HepG2 (cell line): ENCODE measurements around the gene SPTBN4. TPM values are rescaled to one million over a fixed set of nuclear protein-coding genes. Genes with fewer than 3 reads are reported as not detected.

ENCODE experiments used
- FOXP1 ChIP-seq, 2 experiments: fragments of 450-650 bp in 1 of 2; IDR thresholded peaks; 2 replicates each; pipeline ENCODE4 v1.6.1; 2017 to 2018; ENCODE audit warnings: antibody characterized with exemption in 1 of 2
- HNF4A ChIP-seq: sonication (generic); formaldehyde crosslinking; IDR thresholded peaks from 2 replicates; pipeline ENCODE4 v1.4.0; 2020; ENCODE audit warnings: missing genetic modification reagents
- IRF2 ChIP-seq: IDR thresholded peaks from 2 replicates; pipeline ENCODE4 v1.6.1; 2018; ENCODE audit warnings: missing genetic modification reagents, missing compliant biosample characterization
- KDM5B ChIP-seq: sonication (generic); formaldehyde crosslinking; IDR thresholded peaks from 2 replicates; pipeline ENCODE4 v1.4.0; 2020; ENCODE audit warnings: missing genetic modification reagents, mild to moderate bottlenecking, borderline replicate concordance
- KDM6A ChIP-seq: IDR thresholded peaks from 2 replicates; pipeline ENCODE4 v1.6.1; 2016; ENCODE audit warnings: low read depth
- MED13 ChIP-seq: sonication (generic); formaldehyde crosslinking; IDR thresholded peaks from 2 replicates; pipeline ENCODE4 v1.5.0; 2020; ENCODE audit warnings: missing genetic modification reagents
- POLR2AphosphoS5 ChIP-seq: IDR thresholded peaks from 2 replicates; pipeline ENCODE4 v1.6.1; 2012; ENCODE audit warnings: low read depth, low read length
- SP4 ChIP-seq: sonication (generic); formaldehyde crosslinking; IDR thresholded peaks from 2 replicates; pipeline ENCODE4 v1.8.1; 2023; ENCODE audit warnings: mild to moderate bottlenecking, missing genetic modification reagents
- SP5 ChIP-seq: IDR thresholded peaks from 2 replicates; pipeline ENCODE4 v1.6.1; 2016; ENCODE audit warnings: low read depth, borderline replicate concordance
- THYN1 ChIP-seq: sonication (generic); formaldehyde crosslinking; IDR thresholded peaks from 2 replicates; pipeline ENCODE4 v1.8.1; 2023; ENCODE audit warnings: low read depth, mild to moderate bottlenecking, moderate library complexity, missing genetic modification reagents, borderline replicate concordance
- U2AF1 ChIP-seq: fragments of 200-400 bp; formaldehyde crosslinking; optimal IDR thresholded peaks from 2 replicates; pipeline ENCODE3; 2017; ENCODE audit warnings: mild to moderate bottlenecking, low read depth, low read length
- ZFP36L1 ChIP-seq: sonication (generic); formaldehyde crosslinking; IDR thresholded peaks from 2 replicates; pipeline ENCODE4 v1.8.0; 2022; ENCODE audit warnings: mild to moderate bottlenecking, missing genetic modification reagents, moderate library complexity
- ZNF451 ChIP-seq: sonication (generic); formaldehyde crosslinking; IDR thresholded peaks from 2 replicates; pipeline ENCODE4 v1.5.0; 2020; ENCODE audit warnings: mild to moderate bottlenecking, missing genetic modification reagents
- ZNF468 ChIP-seq: sonication (generic); formaldehyde crosslinking; IDR thresholded peaks from 2 replicates; pipeline ENCODE4 v1.8.0; 2022; ENCODE audit warnings: mild to moderate bottlenecking, moderate library complexity, missing genetic modification reagents
- ZNF552 ChIP-seq: sonication (generic); formaldehyde crosslinking; IDR thresholded peaks from 2 replicates; pipeline ENCODE4 v1.9.0; 2022; ENCODE audit warnings: missing genetic modification reagents, mild to moderate bottlenecking, borderline replicate concordance
- ZNF577 ChIP-seq: sonication (generic); formaldehyde crosslinking; IDR thresholded peaks from 2 replicates; pipeline ENCODE4 v1.4.0; 2020; ENCODE audit warnings: mild to moderate bottlenecking, low read depth, missing genetic modification reagents, borderline replicate concordance
- ZNF670 ChIP-seq: sonication (generic); formaldehyde crosslinking; IDR thresholded peaks from 2 replicates; pipeline ENCODE4 v1.8.0; 2022; ENCODE audit warnings: mild to moderate bottlenecking, missing genetic modification reagents, borderline replicate concordance
- ZNF850 ChIP-seq: sonication (generic); formaldehyde crosslinking; conservative IDR thresholded peaks from 2 replicates; pipeline ENCODE4 v1.9.0; 2021; ENCODE audit warnings: mild to moderate bottlenecking, missing genetic modification reagents
- ZSCAN12 ChIP-seq: sonication (generic); formaldehyde crosslinking; IDR thresholded peaks from 2 replicates; pipeline ENCODE4 v1.9.0; 2021; ENCODE audit warnings: mild to moderate bottlenecking, missing genetic modification reagents
- polyA plus RNA-seq, 8 experiments: library from polyadenylated mRNA; depleted of rRNA in 3 of 8; stranded (reverse) in 7 of 8; unstranded in 1 of 8; fragments of >200 nt; fragmentation: Illumina TruSeq in 4 of 8; extraction: Trizol in 4 of 8; gene quantifications; 2 replicates each; pipeline versions ENCODE4 v1.2.1 to v1.2.3, GENCODE V29; 2011 to 2016; ENCODE audit warnings: low read depth in 4 of 8, missing spikeins in 1 of 8, mixed read lengths in 1 of 8; ENCODE audit not compliant: insufficient read depth in 1 of 8
- total RNA-seq, 5 experiments: library from RNA; depleted of rRNA; stranded (reverse); fragments of >200 nt; fragmentation: Illumina TruSeq; extraction: Trizol; gene quantifications; 2 replicates each; pipeline ENCODE4 v1.2.3, GENCODE V29; 2016; ENCODE audit warnings: low read depth in 1 of 5
- TF ChIP-seq, protein P1 (sequence below): sonication (generic); formaldehyde crosslinking; IDR thresholded peaks from 2 replicates; pipeline ENCODE4 v1.4.0; 2020; ENCODE audit warnings: mild to moderate bottlenecking, missing genetic modification reagents, borderline replicate concordance
- TF ChIP-seq, protein P2 (sequence below): sonication (generic); formaldehyde crosslinking; IDR thresholded peaks from 2 replicates; pipeline ENCODE4 v1.8.0; 2022; ENCODE audit warnings: missing genetic modification reagents, mild to moderate bottlenecking, inconsistent platforms, borderline replicate concordance
- TF ChIP-seq, protein P3 (sequence below): sonication (generic); formaldehyde crosslinking; IDR thresholded peaks from 2 replicates; pipeline ENCODE4 v1.5.1; 2020; ENCODE audit warnings: missing genetic modification reagents, mild to moderate bottlenecking, borderline replicate concordance

Gene SPTBN4
- total and polyA plus RNA-seq, 2 of the 13 experiments (the other 11 are each of a cell fraction or from before 2014, with no cell fraction given): 0.11 TPM

DNA sequence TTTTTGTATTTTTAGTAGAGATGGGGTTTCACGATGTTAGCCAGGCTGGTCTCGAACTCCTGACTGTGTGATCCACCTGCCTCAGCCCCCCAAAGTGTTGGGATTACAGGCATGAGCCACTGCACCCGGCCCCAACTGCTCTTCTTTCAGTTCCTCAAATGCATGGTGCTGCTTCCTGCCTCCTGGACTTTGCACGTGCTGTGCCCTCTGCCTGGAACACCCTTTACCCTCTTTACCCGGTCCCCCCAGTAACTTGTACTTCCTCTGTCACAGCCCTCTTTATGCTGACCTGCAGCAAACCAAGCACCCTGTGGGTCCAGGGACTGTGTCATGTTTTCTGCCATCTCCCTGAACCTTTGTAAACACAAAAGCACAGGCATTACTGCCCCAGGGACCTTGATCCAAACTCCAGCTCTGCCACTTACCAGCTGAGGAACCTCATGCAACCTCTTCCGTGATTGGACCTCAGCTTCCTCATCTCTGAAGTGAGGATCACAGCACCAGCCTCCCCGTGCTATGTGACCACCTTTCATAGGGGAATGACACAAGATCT is 5.1 kb upstream of the SPTBN4 start (continued):
- TF ChIP-seq, protein P1, sequence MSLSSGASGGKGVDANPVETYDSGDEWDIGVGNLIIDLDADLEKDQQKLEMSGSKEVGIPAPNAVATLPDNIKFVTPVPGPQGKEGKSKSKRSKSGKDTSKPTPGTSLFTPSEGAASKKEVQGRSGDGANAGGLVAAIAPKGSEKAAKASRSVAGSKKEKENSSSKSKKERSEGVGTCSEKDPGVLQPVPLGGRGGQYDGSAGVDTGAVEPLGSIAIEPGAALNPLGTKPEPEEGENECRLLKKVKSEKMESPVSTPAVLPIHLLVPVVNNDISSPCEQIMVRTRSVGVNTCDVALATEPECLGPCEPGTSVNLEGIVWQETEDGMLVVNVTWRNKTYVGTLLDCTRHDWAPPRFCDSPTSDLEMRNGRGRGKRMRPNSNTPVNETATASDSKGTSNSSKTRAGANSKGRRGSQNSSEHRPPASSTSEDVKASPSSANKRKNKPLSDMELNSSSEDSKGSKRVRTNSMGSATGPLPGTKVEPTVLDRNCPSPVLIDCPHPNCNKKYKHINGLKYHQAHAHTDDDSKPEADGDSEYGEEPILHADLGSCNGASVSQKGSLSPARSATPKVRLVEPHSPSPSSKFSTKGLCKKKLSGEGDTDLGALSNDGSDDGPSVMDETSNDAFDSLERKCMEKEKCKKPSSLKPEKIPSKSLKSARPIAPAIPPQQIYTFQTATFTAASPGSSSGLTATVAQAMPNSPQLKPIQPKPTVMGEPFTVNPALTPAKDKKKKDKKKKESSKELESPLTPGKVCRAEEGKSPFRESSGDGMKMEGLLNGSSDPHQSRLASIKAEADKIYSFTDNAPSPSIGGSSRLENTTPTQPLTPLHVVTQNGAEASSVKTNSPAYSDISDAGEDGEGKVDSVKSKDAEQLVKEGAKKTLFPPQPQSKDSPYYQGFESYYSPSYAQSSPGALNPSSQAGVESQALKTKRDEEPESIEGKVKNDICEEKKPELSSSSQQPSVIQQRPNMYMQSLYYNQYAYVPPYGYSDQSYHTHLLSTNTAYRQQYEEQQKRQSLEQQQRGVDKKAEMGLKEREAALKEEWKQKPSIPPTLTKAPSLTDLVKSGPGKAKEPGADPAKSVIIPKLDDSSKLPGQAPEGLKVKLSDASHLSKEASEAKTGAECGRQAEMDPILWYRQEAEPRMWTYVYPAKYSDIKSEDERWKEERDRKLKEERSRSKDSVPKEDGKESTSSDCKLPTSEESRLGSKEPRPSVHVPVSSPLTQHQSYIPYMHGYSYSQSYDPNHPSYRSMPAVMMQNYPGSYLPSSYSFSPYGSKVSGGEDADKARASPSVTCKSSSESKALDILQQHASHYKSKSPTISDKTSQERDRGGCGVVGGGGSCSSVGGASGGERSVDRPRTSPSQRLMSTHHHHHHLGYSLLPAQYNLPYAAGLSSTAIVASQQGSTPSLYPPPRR (CRISPR knock-in tag): peak; percentile 28; the same call in 1 of the 2 replicates
- no peak; the same call in 1 of the 2 replicates for TF ChIP-seq SP5 (CRISPR knock-in tag)
- no peak for TF ChIP-seq ZNF552
- TF ChIP-seq KDM5B (CRISPR knock-in tag): peak; percentile 60; the same call in 1 of the 2 replicates
- 0 out of 2 replicates have a peak, but pooled peaks have one; percentile 10 for TF ChIP-seq IRF2 (CRISPR knock-in tag)
- no peak for TF ChIP-seq ZNF451 (CRISPR knock-in tag)
- TF ChIP-seq SP4 (CRISPR knock-in tag): peak; percentile 48; the same call in 1 of the 2 replicates
- TF ChIP-seq ZNF468 (CRISPR knock-in tag): no peak
- TF ChIP-seq U2AF1: no peak
- no peak for TF ChIP-seq MED13 (CRISPR knock-in tag)
- TF ChIP-seq, protein P2, sequence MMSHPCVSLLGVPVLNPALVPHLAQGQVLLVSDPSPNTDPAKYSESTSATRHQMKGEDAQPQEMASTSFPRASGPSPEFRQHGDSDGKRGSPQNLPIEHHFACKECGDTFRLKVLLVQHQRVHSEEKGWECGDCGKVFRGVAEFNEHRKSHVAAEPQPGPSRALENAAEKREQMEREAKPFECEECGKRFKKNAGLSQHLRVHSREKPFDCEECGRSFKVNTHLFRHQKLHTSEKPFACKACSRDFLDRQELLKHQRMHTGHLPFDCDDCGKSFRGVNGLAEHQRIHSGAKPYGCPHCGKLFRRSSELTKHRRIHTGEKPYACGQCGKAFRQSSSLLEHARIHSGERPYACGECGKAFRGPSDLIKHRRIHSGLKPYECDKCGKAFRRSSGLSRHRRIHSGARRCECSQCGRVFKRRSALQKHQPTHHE (CRISPR knock-in tag): no peak
- TF ChIP-seq, protein P3, sequence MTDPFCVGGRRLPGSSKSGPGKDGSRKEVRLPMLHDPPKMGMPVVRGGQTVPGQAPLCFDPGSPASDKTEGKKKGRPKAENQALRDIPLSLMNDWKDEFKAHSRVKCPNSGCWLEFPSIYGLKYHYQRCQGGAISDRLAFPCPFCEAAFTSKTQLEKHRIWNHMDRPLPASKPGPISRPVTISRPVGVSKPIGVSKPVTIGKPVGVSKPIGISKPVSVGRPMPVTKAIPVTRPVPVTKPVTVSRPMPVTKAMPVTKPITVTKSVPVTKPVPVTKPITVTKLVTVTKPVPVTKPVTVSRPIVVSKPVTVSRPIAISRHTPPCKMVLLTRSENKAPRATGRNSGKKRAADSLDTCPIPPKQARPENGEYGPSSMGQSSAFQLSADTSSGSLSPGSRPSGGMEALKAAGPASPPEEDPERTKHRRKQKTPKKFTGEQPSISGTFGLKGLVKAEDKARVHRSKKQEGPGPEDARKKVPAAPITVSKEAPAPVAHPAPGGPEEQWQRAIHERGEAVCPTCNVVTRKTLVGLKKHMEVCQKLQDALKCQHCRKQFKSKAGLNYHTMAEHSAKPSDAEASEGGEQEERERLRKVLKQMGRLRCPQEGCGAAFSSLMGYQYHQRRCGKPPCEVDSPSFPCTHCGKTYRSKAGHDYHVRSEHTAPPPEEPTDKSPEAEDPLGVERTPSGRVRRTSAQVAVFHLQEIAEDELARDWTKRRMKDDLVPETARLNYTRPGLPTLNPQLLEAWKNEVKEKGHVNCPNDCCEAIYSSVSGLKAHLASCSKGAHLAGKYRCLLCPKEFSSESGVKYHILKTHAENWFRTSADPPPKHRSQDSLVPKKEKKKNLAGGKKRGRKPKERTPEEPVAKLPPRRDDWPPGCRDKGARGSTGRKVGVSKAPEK (CRISPR knock-in tag): no peak
- no peak; the same call in 1 of the 2 replicates for TF ChIP-seq FOXP1 (IDR thresholded peaks at IDR 0.05)
- TF ChIP-seq FOXP1 (CRISPR knock-in tag; IDR thresholded peaks at IDR 0.05): peak; percentile 71
- TF ChIP-seq THYN1: no peak
- no peak for TF ChIP-seq ZNF850
- TF ChIP-seq KDM6A (CRISPR knock-in tag): no peak
- TF ChIP-seq HNF4A (CRISPR knock-in tag): peak; percentile 88
- no peak for TF ChIP-seq ZSCAN12
- TF ChIP-seq POLR2AphosphoS5: no peak
- no peak; the same call in 1 of the 2 replicates for TF ChIP-seq ZNF670 (CRISPR knock-in tag)
- TF ChIP-seq ZFP36L1 (CRISPR knock-in tag): no peak
- no peak for TF ChIP-seq ZNF577 (CRISPR knock-in tag)
